Left renal cortex interstitium (tissue), 4 donors: ENCODE data around the gene KRTAP10-12. TPM values are rescaled to one million over a fixed set of nuclear protein-coding genes. Genes with fewer than 3 reads are reported as not detected.

ENCODE experiments used
- DNase-seq, 4 donors: peaks; one replicate each; pipeline ENCODE4 v3.0.0-alpha.2; 2013; ENCODE audit warnings: low read depth in 4 of 4, low spot score in 2 of 4, missing footprints in 1 of 4
- polyA plus RNA-seq, 4 donors: library from polyadenylated mRNA; unstranded; fragments of 120-200 nt; gene quantifications; one replicate each; pipeline ENCODE4 v1.2.1, GENCODE V29; 2013; ENCODE audit not compliant: insufficient read length in 4 of 4

The KRTAP10-12 gene
- polyA plus RNA-seq, 4 donors, result not detected

- no peak for DNase-seq
These were observed 32.5 kb downstream of the KRTAP10-12 start for GRCh38 chr21:44729336-44730027.

GRCh38 chr21:44730028-44730395 is 33.0 kb downstream of the KRTAP10-12 start:
- no peak for DNase-seq

- no peak for DNase-seq
These were observed 34.1 kb downstream of the KRTAP10-12 start for GRCh38 chr21:44730951-44731579.

DNA sequence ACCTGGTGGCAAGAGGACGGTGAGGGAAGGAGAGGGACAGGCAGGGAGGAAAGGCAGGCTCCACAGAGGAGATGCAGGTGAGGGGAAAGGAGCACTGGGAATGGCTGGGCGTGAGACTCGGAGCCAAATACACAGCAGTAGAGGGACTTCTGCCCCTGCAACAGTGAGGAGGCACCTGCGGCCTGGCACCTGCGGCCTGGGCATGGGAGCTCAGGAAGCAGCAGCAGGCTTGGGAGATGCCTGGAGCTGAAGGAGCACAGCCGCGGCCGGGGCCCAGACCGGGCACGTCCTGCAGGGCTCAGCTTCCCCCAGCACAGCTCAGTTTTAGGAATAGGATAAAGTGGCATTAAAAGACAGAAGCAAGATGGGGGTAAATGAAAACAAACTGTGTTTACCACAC is 35.3 kb downstream of the KRTAP10-12 start:
- no peak for DNase-seq

- DNase-seq, result no peak
These were observed 36.0 kb downstream of the KRTAP10-12 start for GRCh38 chr21:44732956-44733355.

DNA sequence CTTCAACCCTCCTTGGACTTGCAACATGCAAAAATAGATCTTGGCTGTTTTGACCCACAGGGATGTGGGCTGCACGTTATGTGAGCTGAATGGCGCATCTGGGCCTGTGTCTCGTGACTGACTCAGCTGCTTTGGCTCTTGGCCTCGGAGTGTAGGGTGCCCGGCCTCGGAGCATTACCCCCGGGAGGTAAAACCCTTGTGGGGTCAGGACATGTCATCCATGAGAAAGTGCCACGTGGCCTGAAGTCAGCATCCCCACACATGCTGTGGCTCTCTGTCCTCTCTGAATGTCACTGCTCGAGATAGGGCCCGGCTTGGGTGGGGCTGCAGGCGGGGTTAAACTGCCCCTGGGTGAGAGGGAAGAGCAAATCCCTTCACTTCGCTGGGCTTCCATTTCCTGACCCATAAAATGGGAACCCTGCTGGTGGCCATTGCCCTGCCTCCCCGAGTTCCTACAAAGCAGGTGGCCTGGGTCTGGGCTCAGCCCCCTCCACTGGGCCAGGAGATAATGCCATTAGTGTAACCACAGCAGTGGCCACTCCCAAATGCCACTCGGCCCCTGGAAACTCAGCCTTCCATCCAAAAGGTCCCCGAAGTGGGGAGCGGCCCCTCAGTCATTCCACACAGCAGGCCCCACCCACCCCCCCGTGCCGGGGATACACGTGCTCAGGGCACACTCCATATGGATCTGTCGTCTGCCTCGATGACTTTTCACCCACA is 37.2 kb downstream of the KRTAP10-12 start:
- DNase-seq, result no peak

DNA sequence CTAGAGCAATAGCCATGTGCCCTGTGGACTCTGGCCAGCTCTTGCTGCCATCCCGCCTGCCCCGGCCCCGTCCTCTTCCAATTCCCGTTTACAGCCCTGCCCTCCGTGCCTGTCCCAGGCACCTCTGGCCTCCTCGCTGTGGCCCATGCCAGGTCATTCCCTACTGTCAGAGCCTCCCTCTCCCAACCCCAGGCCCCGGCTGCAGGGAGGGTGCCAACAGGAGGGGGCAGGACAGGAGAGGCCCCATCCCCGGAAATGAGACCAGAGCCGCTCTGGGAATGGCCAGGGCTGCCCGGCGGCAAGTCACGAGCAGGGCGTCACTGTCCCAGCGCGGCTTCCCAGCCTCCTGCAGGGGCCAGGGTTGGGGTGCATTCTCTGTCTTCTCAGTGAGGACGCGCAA is 37.9 kb downstream of the KRTAP10-12 start:
- DNase-seq, result no peak

- DNase-seq, result no peak
These were observed 38.8 kb downstream of the KRTAP10-12 start for GRCh38 chr21:44735821-44736220.

DNA sequence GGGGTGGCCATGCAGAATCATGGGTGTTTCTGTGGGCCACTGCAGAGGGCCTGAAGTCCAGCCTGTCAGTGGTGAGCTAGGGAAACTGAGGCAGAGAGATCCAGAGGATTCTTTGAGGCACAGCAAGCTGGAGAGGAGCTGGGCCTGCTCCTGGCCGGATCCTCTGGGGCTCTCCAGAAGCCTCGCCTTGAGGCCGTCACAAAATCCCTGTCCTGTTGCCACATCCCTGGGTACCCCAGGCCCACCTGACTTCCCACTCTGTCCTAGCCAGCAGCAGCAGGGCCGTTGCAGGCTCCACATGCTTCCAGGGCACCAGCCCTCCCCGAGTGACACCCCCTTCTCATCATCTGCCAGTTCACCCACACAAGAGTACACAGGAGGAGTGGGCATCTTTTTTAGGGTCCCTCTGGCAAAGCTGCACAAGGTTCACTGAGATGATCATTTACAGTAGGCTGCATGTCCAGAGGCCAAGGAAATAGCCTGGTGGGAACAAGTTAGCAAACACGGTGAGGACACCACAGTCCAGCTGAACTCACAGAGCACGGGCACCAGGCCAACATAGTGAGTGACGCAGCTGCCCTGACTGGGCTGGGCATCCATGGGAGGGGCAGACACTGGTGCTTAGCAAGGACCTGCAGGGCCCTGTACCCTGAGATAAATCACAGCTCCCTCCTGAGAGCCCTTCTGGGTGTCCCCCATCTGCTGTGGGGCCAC is 39.5 kb downstream of the KRTAP10-12 start:
- DNase-seq, result no peak

DNA sequence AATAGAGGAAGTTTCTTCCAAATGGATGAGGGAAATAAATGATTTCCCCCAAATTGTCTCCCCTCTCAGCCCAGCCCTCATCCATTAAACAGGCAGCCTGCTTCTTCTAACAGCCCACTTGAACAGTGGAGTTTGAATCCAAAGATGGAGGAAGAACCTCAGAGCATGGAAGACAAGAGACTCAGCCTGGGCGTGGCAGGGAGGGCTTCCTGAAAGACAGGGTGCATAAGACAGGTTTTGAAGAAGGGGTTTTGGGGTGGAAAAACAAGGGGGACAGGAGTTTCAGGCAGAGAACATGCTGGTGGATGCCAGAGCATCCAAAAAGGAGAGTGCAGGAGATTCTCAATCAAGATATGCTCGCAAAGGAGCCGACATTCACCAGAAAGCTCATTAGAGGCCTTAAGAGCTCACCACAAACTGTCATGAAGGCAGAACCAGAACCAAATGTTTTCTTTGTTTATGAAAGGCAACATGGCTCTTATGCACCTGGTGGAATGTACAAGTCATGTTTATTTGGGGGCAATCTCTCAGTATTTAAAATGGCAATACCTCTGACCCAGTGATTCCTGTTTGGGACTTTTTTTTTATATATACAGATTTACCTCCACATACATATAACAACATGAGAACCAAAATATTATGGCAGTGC is 40.9 kb downstream of the KRTAP10-12 start:
- no peak for DNase-seq

DNA sequence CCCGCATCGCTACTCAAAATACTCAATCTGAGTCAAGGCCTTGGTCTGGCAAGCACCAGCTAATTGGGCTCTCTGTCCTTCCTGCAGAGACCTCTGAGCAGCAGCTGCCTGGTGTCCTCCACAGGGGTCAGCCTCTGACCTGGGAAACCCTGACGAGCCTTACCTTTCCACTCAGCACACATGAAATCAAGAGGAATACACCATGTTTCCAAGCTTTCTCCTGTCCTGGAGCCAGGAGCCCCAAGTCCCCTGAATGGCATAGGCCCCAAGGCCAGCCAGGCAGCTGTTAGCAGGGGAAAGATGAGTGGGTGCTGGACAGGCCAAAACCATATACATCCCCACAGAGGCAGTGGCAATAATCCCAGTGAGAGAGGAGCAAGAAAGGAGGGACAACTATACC is 41.6 kb downstream of the KRTAP10-12 start:
- no peak for DNase-seq

GRCh38 chr21:44739316-44739715 is 42.3 kb downstream of the KRTAP10-12 start:
- DNase-seq, result no peak

- DNase-seq, result no peak
These were observed 43.8 kb downstream of the KRTAP10-12 start for GRCh38 chr21:44740742-44741141.

- DNase-seq, result no peak
These were observed 44.9 kb downstream of the KRTAP10-12 start for GRCh38 chr21:44741921-44742320.

- no peak for DNase-seq
These were observed 45.6 kb downstream of the KRTAP10-12 start for GRCh38 chr21:44742418-44743153.

Other genes with a start within 250 kb of the KRTAP10-12 start
- 1 to 10 TPM; 4.4 to 6.0 (median 5.0) TPM for gene LRRC3, start 241.7 kb upstream of the KRTAP10-12 start, polyA plus RNA-seq
- gene KRTAP10-1, start 157.0 kb upstream of the KRTAP10-12 start, polyA plus RNA-seq, result not detected
- gene KRTAP10-2, start 145.7 kb upstream of the KRTAP10-12 start, polyA plus RNA-seq, result not detected
- not detected for gene KRTAP10-3, start 138.4 kb upstream of the KRTAP10-12 start, polyA plus RNA-seq
- not detected for gene KRTAP10-4, start 123.4 kb upstream of the KRTAP10-12 start, polyA plus RNA-seq
- not detected for gene KRTAP10-5, start 116.6 kb upstream of the KRTAP10-12 start, polyA plus RNA-seq
- not detected for gene KRTAP10-6, start 104.7 kb upstream of the KRTAP10-12 start, polyA plus RNA-seq
- gene KRTAP10-7, start 96.6 kb upstream of the KRTAP10-12 start, polyA plus RNA-seq, result not detected
- not detected for gene KRTAP10-8, start 85.1 kb upstream of the KRTAP10-12 start, polyA plus RNA-seq
- not detected for gene KRTAP10-9, start 70.1 kb upstream of the KRTAP10-12 start, polyA plus RNA-seq
- gene KRTAP10-10, start 59.8 kb upstream of the KRTAP10-12 start, polyA plus RNA-seq, result not detected
- not detected for gene KRTAP10-11, start 50.8 kb upstream of the KRTAP10-12 start, polyA plus RNA-seq
- gene KRTAP12-4, start 42.5 kb upstream of the KRTAP10-12 start, polyA plus RNA-seq, result not detected
- gene KRTAP12-3, start 39.2 kb upstream of the KRTAP10-12 start, polyA plus RNA-seq, result not detected
- gene KRTAP12-2, start 30.2 kb upstream of the KRTAP10-12 start, polyA plus RNA-seq, result not detected
- gene KRTAP12-1, start 15.0 kb upstream of the KRTAP10-12 start, polyA plus RNA-seq, result not detected
- 1 to 10 TPM in 2 of 4 donors, under 1 TPM in 2; 0.55 to 1.1 (median 0.80) TPM for gene TSPEAR, start 14.4 kb downstream of the KRTAP10-12 start, polyA plus RNA-seq
- 100 to 1,000 TPM in 2 of 4 donors, 10 to 100 TPM in 2; 66.0 to 141 (median 107) TPM for gene UBE2G2, start 104.6 kb downstream of the KRTAP10-12 start, polyA plus RNA-seq
- gene SUMO3, start 120.9 kb downstream of the KRTAP10-12 start, polyA plus RNA-seq, result 100 to 1,000 TPM in 3 of 4 donors, 10 to 100 TPM in 1; 99.6 to 121 (median 113) TPM
- gene PTTG1IP, start 176.5 kb downstream of the KRTAP10-12 start, polyA plus RNA-seq, result 100 to 1,000 TPM; 260 to 303 (median 301) TPM
- gene ITGB2, start 223.7 kb downstream of the KRTAP10-12 start, polyA plus RNA-seq, result 10 to 100 TPM in 3 of 4 donors, 1 to 10 TPM in 1; 9.2 to 21.6 (median 12.1) TPM
- gene SLX9, start 242.9 kb downstream of the KRTAP10-12 start, polyA plus RNA-seq, result 10 to 100 TPM; 14.4 to 28.3 (median 22.8) TPM